Fibroblast of peridontal ligament (primary cell): Measurements from ENCODE around the gene SPEG.
A peak's percentile ranks its signal among the peaks of the same experiment; 100 is the strongest.
"Not testable (repeated sequence)": the region's sequence is repeated elsewhere in the genome, so short reads cannot be mapped to it uniquely, and the experiment has no call there.

Experiments
- DNase-seq: peaks from one replicate; pipeline ENCODE4 v3.0.0-alpha.2; 2010; ENCODE audit errors: extremely low read depth

SPEG gene

DNA sequence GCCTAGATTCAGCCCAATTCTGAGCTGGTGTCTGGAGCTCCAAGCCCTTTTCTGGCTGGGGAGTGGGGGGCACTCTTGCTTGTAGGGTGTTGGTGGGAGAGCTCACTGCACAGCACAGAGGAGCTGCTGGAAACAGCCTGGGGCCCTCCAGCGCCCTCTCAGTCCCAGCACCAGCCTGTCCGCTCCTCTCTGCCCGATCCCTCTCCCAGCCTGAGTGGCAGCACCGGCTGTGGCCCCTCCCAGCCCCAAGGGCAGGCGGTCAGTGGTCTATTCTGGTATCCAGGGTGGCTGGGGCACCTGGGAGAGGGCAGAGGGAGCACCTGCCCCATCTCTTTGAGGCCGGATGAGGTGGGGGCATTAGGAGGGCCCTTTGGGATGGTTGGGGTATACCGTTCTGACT is 29.7 kb upstream of the SPEG start:
- DNase-seq: no peak

DNA sequence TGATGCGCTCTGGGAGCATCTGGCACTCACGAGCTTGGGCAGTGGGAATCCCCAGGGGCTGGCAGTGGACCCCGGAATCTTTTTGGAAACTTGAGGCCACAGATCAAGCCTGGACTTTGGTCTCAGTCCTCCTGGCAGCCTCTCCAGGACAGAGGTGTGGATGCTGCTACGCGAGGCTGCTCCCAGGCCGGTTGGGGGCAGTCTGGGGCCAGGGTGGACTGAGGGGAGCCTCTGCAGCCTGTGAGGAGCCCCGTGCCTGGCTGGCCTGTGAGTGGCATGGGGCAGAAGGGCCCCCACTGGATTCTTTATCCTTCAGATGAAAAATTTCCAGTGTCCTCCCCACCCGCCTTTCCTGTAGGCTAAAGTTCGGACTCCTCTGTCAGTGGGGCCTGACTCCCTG is 29.2 kb upstream of the SPEG start:
- no peak for DNase-seq

DNA sequence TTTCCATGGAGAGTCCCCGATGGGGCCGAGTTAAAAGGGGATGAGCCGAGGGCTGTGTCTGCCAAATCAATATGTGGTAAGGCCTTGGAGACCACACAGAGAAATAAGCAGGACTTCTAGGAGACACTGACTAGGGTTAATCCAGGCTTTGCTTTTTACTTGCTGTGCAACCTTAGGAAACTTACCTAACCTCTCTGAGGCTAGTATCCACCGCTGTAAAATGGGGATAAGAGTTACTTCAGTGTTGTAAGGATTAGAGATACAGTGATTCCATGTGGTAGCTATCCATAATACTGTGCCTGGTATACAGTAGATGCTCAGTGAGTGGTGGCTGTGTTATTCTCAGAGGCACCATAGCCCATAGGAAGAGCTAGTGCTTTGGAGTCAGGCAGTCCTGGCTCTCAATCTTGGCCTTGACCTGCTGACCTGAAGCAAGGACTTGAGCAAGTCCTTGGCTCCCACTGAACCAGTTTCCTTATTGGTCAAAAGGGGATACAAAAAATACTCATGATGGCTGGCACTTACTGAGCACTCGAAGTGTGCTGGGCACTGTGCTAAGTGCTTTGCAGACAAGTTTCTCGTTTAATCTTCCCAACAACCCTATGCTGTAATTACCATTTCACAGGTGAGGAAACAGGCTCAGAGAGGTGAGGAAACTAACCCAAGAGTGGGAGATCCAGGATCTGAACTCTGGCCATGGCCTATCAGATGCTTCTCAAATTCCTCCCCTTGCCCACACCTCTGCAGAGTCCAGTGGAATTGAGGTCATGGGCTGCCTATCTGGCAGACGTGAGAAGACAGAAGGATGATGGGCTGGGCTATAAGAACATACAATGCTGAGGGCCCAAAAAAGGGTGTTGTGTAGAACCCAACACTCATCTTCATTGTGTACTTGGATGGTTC is 28.4 kb upstream of the SPEG start:
- DNase-seq: no peak

GRCh38 chr2:219406861-219407230 is 27.8 kb upstream of the SPEG start:
- peak; percentile 98 for DNase-seq

DNA sequence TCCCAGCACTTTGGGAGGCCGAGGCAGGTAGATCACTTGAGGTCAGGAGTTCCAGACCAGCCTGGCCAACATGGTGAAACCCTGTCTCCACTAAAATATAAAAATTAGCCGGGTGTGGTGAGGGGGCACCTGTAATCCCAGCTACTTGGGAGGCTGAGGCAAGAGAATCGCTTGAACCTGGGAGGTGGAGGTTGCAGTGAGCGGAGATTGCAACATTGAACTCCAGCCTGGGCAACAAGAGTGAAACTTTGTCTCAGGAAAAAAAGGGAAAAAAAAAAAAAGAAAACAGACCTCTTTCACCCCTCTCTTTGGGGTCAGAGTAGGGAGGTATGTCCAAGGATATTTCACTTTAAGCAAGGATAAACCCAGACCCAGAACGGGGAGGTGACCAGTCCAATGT is 27.3 kb upstream of the SPEG start:
- DNase-seq: not testable (repeated sequence)

GRCh38 chr2:219408204-219408603 is 26.4 kb upstream of the SPEG start:
- no peak for DNase-seq

- no peak for DNase-seq
Measured at GRCh38 chr2:219408631-219409030, 26.0 kb upstream of the SPEG start.

DNA sequence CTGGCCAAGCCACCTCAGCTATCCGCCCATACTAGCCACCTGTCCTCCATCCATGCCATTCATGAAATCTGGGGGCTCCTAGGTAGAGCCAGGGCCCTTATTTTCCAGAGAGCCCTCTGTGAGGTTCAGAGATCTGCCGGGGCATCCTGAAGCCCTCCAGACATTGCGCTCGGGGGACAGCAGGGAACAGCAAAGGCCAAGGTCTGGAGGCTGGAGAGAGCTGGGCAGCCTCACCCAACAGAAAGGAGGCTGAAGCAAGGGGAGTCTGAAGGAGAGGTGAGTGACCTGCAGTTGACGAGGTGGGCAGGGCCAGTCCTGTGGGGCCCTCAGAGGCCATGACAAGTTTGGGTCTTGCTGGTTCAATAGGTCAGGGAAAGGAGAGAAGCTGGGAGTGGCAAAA is 25.0 kb upstream of the SPEG start:
- DNase-seq: no peak

DNA sequence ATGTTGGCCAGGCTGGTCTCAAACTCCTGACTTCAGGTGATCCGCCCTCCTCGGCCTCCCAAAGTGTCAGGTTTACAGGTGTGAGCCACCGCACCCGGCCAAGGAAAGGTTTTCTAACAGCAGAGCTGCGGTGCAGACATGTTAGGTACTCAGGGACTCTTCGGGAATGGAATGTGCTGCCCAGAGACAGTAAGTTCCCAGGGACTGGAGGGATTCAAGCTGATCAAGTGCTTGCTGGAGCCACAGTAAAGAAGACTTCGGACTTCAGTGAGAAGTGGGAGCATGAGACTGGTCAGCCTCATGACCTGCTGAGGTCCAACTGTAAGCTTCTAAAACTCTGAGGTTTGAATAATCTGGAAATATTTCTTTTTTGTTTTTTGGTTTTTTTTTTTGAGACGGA is 24.3 kb upstream of the SPEG start:
- no peak for DNase-seq

DNA sequence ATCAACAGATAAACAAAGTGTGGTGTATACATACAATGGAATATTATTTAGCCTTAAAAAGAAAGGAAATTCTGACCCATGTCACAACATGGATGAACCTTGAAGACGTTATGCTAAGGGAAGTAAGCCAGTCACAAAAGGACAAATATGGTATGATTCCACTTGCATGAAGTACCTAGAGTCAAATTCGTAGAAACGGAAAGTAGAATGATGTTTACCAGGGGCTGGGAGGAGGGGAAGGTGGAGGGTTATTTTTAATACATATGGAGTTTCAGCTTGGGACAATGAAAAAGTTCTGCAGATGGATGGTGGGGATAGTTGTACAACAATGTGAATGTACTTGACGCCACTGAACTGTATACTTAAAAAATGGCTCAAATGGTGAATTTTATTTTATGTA is 19.8 kb upstream of the SPEG start:
- DNase-seq: no peak

GRCh38 chr2:219415580-219416234 is 18.9 kb upstream of the SPEG start:
- DNase-seq: no peak

DNA sequence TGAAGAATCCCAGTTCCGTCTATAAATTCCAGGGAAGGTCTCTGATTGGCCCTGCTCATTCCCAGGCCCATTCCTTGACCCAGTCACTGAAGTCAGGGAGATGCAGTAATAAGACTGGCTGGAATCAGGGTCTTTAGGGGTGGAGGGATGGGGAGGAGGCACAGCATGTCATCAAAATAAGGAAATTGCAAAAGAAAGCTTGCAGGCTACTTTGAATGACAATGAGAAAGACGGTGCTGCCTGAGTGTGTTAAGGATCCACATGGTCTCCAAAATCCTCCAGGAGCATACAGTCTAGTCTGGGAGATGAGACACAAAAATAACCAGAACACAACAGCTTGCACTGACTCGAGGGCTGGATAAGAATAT is 18.4 kb upstream of the SPEG start:
- DNase-seq: no peak

GRCh38 chr2:219416938-219417337 is 17.7 kb upstream of the SPEG start:
- DNase-seq: no peak

DNA sequence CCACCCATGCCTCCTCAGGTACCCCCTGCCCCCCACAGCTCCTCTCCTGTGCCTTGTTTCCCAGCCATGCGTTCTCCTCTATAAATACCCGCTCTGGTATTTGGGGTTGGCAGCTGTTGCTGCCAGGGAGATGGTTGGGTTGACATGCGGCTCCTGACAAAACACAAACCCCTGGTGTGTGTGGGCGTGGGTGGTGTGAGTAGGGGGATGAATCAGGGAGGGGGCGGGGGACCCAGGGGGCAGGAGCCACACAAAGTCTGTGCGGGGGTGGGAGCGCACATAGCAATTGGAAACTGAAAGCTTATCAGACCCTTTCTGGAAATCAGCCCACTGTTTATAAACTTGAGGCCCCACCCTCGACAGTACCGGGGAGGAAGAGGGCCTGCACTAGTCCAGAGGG is 17.3 kb upstream of the SPEG start:
- DNase-seq: no peak

DNA sequence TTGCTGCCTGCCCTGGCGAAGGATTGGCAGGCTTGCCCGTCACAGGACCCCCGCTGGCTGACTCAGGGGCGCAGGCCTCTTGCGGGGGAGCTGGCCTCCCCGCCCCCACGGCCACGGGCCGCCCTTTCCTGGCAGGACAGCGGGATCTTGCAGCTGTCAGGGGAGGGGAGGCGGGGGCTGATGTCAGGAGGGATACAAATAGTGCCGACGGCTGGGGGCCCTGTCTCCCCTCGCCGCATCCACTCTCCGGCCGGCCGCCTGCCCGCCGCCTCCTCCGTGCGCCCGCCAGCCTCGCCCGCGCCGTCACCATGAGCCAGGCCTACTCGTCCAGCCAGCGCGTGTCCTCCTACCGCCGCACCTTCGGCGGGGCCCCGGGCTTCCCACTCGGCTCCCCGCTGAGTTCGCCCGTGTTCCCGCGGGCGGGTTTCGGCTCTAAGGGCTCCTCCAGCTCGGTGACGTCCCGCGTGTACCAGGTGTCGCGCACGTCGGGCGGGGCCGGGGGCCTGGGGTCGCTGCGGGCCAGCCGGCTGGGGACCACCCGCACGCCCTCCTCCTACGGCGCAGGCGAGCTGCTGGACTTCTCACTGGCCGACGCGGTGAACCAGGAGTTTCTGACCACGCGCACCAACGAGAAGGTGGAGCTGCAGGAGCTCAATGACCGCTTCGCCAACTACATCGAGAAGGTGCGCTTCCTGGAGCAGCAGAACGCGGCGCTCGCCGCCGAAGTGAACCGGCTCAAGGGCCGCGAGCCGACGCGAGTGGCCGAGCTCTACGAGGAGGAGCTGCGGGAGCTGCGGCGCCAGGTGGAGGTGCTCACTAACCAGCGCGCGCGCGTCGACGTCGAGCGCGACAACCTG is 16.3 kb upstream of the SPEG start, which contains the start of gene DES:
Gene DES (plus strand): TSS at position 223 of the 857 bp plus-strand sequence. CDS start 86 bp downstream, at position 309.
- DNase-seq: no peak

- DNase-seq: no peak
Measured at GRCh38 chr2:219419012-219419324, 15.7 kb upstream of the SPEG start.

GRCh38 chr2:219419331-219420197 is 15.1 kb upstream of the SPEG start:
- DNase-seq: no peak

DNA sequence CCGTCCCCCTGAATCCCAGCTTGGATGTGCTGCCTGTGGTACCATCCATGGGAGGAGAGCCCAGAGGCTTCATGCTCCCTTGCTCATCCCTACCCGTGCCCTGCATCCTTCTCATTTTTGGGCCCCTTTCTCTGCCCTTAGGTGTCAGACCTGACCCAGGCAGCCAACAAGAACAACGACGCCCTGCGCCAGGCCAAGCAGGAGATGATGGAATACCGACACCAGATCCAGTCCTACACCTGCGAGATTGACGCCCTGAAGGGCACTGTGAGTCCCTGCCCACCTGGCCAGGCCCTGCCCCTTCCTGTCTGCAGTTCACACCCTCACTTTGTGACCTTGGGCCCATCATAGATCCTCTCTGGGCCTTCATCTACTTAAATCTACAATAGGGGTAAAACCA is 14.0 kb upstream of the SPEG start:
- no peak for DNase-seq

DNA sequence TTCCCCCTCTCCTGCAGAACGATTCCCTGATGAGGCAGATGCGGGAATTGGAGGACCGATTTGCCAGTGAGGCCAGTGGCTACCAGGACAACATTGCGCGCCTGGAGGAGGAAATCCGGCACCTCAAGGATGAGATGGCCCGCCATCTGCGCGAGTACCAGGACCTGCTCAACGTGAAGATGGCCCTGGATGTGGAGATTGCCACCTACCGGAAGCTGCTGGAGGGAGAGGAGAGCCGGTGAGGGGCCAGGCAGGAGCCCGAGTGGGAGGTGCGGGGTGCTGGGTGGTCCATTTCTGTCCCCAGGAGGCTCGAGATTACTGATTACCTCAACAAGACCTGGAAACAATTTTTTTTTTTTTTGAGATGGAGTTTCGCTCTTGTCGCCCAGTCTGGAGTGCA is 13.3 kb upstream of the SPEG start:
- no peak for DNase-seq

GRCh38 chr2:219422952-219423534 is 11.6 kb upstream of the SPEG start:
- DNase-seq: no peak

DNA sequence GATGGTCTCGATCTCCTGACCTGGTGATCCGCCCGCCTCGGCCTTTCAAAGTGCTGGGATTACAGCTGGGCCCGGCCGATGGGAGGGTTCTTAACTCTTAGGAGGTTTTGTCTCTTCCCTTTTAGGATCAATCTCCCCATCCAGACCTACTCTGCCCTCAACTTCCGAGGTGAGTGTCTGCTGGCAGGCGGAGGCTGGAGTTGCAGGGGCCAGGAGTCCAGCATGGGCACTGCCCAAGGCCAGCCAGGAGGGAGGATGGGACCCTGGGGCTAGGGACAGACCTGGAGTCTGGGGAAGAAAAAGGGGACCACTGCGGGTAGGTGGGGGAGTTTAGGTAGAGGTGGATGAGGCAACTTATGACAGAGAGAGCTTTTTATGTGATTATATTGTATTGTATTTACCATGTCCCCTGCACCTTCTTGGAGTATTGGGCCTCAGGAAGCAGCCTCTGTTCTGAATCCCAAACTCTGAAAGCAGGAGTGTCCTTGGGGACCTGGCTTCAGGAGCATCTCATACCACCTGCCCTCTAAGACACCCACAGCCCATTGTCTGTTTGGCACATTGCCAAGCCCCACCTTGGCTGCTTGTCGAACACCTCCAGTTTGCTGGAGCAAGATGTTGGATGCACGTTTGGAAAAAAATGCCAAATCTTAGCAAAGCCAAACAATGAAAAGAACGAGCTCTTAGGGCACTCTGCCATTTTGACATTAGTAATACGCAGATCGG is 10.8 kb upstream of the SPEG start:
- no peak for DNase-seq
